Regular cardiac myocyte (primary cell): ENCODE results near the gene MRPS14. TPM values are rescaled to one million over a fixed set of nuclear protein-coding genes. Genes with fewer than 3 reads are reported as not detected.

Source experiments
- total RNA-seq: library from RNA; depleted of rRNA; stranded (reverse); fragments of >200 nt; gene quantifications from 2 replicates; pipeline ENCODE4 v1.2.3, GENCODE V29; 2014

Gene MRPS14
- 21.1 and 22.4 TPM in 2 replicates for total RNA-seq

GRCh38 chr1:175023043-175023921, at the start of gene MRPS14:
TSS of gene MRPS14 (minus strand) at chr1:175023425. CDS start at chr1:175023408, 17 bp downstream.

GRCh38 chr1:175067362-175068106, 44.3 kb upstream of the MRPS14 start, which contains the start of gene TNN:
TSS of gene TNN (plus strand) at chr1:175067833. CDS start at chr1:175077419, 9,586 bp downstream.

GRCh38 chr1:174999936-175000696, 23.1 kb downstream of the MRPS14 start, which contains the start of gene CACYBP:
TSS of gene CACYBP (plus strand) at chr1:174999947. CDS start at chr1:175000181, 234 bp downstream.

Other genes starting within 250 kb of the MRPS14 start
- gene CACYBP, start 23.5 kb downstream of the MRPS14 start, total RNA-seq = 93.0 and 448 TPM in 2 replicates
- gene TNN, start 44.4 kb upstream of the MRPS14 start, total RNA-seq = not detected in 2 replicates
- 0.19 and 0.85 TPM in 2 replicates for gene KIAA0040, start 169.4 kb upstream of the MRPS14 start, total RNA-seq